ENCODE measurements around the gene RBM7.

RBM7 gene

GRCh38 chr11:114449845-114450244 lies 49.4 kb downstream of the RBM7 start:
- DNase-seq: no peak

DNA sequence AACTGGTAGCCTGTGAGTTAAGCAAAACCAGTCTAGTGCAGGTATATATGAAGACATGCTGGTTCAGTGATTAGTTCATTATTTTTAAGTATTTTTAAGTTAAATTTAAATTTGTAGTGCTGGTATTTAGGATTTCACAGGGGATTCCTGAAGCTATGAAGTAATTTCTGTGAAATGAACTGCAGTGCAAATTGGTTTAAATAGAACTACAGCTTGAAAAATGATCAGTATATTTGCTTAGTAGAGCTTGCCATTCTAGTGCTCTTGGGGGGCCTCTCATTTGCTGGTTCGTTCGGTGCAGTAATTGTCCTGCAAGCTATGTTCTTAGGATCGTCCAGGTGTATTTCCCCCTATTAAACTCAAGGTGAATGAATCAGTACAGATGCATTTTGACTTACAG lies 51.9 kb downstream of the RBM7 start:
- no peak for DNase-seq
